GM13976 (cell line): ENCODE data around the gene SLC13A1.

ENCODE experiments used
- DNase-seq: peaks from one replicate; pipeline ENCODE4 v3.0.0; 2012; ENCODE audit warnings: low spot score
- CTCF ChIP-seq: IDR thresholded peaks from 2 replicates; pipeline ENCODE4 v1.5.1; 2012; ENCODE audit warnings: borderline replicate concordance, mild to moderate bottlenecking; ENCODE audit not compliant: insufficient read depth; ENCODE audit errors: extremely low read depth, missing control alignments, control extremely low read depth
- in situ Hi-C: fragments of 300-500 bp; cut with MboI; formaldehyde crosslinking; loops from one replicate; pipeline ENCODE4 v1.12.0; 2022; ENCODE audit warnings: low sequenced_read_pairs, mixed read lengths, inconsistent platforms; ENCODE audit not compliant: unreplicated experiment

Gene SLC13A1, protein sequence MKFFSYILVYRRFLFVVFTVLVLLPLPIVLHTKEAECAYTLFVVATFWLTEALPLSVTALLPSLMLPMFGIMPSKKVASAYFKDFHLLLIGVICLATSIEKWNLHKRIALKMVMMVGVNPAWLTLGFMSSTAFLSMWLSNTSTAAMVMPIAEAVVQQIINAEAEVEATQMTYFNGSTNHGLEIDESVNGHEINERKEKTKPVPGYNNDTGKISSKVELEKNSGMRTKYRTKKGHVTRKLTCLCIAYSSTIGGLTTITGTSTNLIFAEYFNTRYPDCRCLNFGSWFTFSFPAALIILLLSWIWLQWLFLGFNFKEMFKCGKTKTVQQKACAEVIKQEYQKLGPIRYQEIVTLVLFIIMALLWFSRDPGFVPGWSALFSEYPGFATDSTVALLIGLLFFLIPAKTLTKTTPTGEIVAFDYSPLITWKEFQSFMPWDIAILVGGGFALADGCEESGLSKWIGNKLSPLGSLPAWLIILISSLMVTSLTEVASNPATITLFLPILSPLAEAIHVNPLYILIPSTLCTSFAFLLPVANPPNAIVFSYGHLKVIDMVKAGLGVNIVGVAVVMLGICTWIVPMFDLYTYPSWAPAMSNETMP

DNA sequence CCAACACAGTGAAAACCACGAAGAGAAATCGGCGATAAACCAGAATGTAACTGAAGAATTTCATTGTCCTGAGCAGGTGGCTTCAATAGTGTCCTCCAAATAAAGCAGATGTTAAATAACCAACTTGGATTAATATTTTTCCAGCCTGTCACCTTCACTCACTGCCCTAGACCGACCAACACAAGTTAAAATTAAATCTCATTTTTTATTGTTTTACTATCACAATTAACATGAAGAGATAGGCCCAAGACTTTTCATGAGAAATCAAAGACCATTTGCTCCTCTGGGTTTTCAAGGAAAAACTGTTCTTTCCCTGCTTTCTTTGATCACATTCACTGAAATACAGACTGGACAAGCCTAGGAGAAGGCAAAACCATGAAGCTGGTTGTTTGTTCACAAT lies at the start of gene SLC13A1:
Gene SLC13A1, minus strand, starts transcription at position 87 of the 400 bp plus-strand sequence. Its CDS starts 23 bp downstream, at position 64.
- in situ Hi-C loops: no loop called here
- no peak for DNase-seq
- TF ChIP-seq CTCF: no peak

GRCh38 chr7:123244768-123245167 lies 45.0 kb upstream of the SLC13A1 start:
- in situ Hi-C loops: no loop called here
- no peak for TF ChIP-seq CTCF
- DNase-seq: no peak

DNA sequence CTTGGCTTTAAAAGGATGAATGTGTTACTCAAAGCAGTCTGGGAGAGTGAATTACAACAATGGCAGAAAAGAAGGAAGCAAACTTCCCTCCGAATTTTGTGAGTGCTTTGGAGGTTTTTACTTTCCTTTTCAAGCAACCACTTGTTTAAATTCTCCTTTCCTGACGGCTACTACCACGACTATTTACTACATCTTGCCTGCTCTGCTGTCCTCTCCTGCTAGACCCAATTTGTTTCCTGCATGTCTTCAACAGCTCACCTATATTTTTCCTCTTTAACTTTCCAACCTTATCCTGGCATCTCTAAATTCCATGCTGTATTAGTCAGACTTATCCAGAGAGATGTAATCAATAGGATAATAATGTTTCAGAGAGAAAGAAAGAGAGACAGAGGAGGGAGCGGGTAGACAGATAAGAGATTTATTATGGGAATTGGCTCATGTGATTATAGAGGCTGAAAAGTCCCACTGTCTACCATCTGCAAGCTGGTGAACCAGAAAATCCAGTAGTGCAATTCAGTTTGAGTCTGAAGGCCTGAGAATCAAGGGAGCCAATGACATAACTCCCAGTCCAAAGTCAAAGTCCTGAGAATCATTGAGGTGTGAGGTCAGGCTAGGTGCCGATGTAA lies 42.8 kb upstream of the SLC13A1 start:
- DNase-seq: no peak
- no peak for TF ChIP-seq CTCF
- in situ Hi-C loops: no loop called here

DNA sequence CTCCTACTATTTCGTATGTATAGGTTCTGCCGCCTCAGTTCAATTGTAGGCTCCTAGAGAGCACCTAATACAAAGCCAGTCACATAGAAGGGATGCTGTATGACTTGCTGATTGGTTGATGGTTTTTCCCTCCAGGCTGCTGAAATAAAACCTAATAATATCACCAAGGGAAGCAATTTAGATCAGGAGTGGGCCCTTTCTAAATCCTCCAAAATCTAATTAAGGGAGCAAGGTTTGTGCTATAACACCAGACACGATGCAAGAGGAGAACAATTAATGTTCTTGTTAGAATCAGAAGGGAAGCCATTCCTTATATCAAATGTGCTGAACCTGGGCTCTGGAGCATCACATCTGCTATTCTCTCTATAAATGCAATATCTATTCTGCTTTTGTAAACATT lies 42.0 kb upstream of the SLC13A1 start:
- in situ Hi-C loops: no loop called here
- TF ChIP-seq CTCF: no peak
- no peak for DNase-seq

- in situ Hi-C loops: no loop called here
Observed at GRCh38 chr7:123231021-123232000, 31.5 kb upstream of the SLC13A1 start.

More at GRCh38 chr7:123231021-123232000, 31.5 kb upstream of the SLC13A1 start:
- TF ChIP-seq CTCF: no peak
- DNase-seq: no peak
